Tibial artery (tissue), 4 donors: Measurements from ENCODE around the gene ELF5.

ENCODE experiments used
- DNase-seq, 2 donors: peaks; one replicate each; pipeline ENCODE4 v3.0.0-alpha.2; 2019
- H3K27ac ChIP-seq, 2 donors: fragments of 200-600 bp; sonication (generic) in 1 of 2; 1 replicate in 1 of 2; 2 replicates in 1 of 2; pipeline ENCODE4 v1.5.1; 2018 to 2019; ENCODE audit warnings: mild to moderate bottlenecking in 1 of 2
- H3K27me3 ChIP-seq, 2 donors: fragments of 200-600 bp; sonication (generic) in 1 of 2; one replicate each; pipeline versions ENCODE4 v1.5.1 to v1.6.0; 2016 to 2019
- H3K36me3 ChIP-seq, 3 donors: fragments of 200-600 bp; sonication (generic) in 2 of 3; one replicate each; pipeline ENCODE4 v1.5.1; 2016 to 2019; ENCODE audit warnings: mild to moderate bottlenecking in 2 of 3
- H3K4me1 ChIP-seq, 4 donors: fragments of 200-600 bp; sonication (generic) in 2 of 4; 1 replicate in 3 of 4; 2 replicates in 1 of 4; pipeline ENCODE4 v1.5.1; 2016 to 2019
- H3K4me3 ChIP-seq, 2 donors: fragments of 200-600 bp; sonication (generic) in 1 of 2; 1 replicate in 1 of 2; 2 replicates in 1 of 2; pipeline ENCODE4 v1.5.1; 2018 to 2019; ENCODE audit warnings: mild to moderate bottlenecking in 2 of 2
- H3K9me3 ChIP-seq, 3 donors: fragments of 200-600 bp; sonication (generic) in 1 of 3; one replicate each; pipeline ENCODE4 v1.5.1; 2016 to 2019
- CTCF ChIP-seq, 2 experiments: fragments of 200-600 bp in 1 of 2; fragments of 450-650 bp in 1 of 2; IDR thresholded peaks; one replicate each; pipeline ENCODE4 v1.5.1; 2017 to 2019; ENCODE audit warnings: antibody characterized with exemption in 2 of 2, mild to moderate bottlenecking in 1 of 2, moderate library complexity in 1 of 2
- intact Hi-C: fragments of 100-400 bp; cut with DNase I; formaldehyde crosslinking; loops from one replicate; pipeline ENCODE4 v1.15.0; 2023; ENCODE audit warnings: low total_unique reads

ELF5 gene

GRCh38 chr11:34508524-34508923 lies 5.1 kb downstream of the ELF5 start:
- intact Hi-C loops: no loop called here
- no peak for DNase-seq
- H3K27ac ChIP-seq: no peak overlapping the region
- H3K36me3 ChIP-seq: no peaks in the 10 kb centered on the region
- no peaks in the 10 kb centered on the region for H3K4me1 ChIP-seq
- no peak for TF ChIP-seq CTCF (IDR thresholded peaks at IDR 0.05)
- no peaks in the 10 kb centered on the region for H3K27me3 ChIP-seq
- H3K4me3 ChIP-seq: no peak overlapping the region
- H3K9me3 ChIP-seq: no peaks in the 10 kb centered on the region

GRCh38 chr11:34507610-34508009 lies 6.0 kb downstream of the ELF5 start:
- H3K27me3 ChIP-seq: no peaks in the 10 kb centered on the region
- H3K27ac ChIP-seq: no peak overlapping the region
- TF ChIP-seq CTCF (IDR thresholded peaks at IDR 0.05): no peak
- no peaks in the 10 kb centered on the region for H3K9me3 ChIP-seq
- no peak overlapping the region for H3K4me3 ChIP-seq
- no peak for DNase-seq
- intact Hi-C loops: no loop called here
- H3K4me1 ChIP-seq: no peaks in the 10 kb centered on the region
- H3K36me3 ChIP-seq: no peaks in the 10 kb centered on the region

- no peaks in the 10 kb centered on the region for H3K4me1 ChIP-seq
- TF ChIP-seq CTCF (IDR thresholded peaks at IDR 0.05): no peak
Observed at GRCh38 chr11:34507156-34507555, 6.4 kb downstream of the ELF5 start.

GRCh38 chr11:34505874-34506273 lies 7.7 kb downstream of the ELF5 start:
- TF ChIP-seq CTCF (IDR thresholded peaks at IDR 0.05): no peak
- intact Hi-C loops: no loop called here
- H3K4me3 ChIP-seq: no peak overlapping the region
- H3K27me3 ChIP-seq: no peaks in the 10 kb centered on the region
- H3K9me3 ChIP-seq: no peaks in the 10 kb centered on the region
- no peak overlapping the region for H3K27ac ChIP-seq
- no peak for DNase-seq
- H3K36me3 ChIP-seq: no peaks in the 10 kb centered on the region
- no peaks in the 10 kb centered on the region for H3K4me1 ChIP-seq

More at GRCh38 chr11:34507156-34507555, 6.4 kb downstream of the ELF5 start:
- H3K9me3 ChIP-seq: no peaks in the 10 kb centered on the region
- no peak for DNase-seq
- no peak overlapping the region for H3K27ac ChIP-seq
- H3K27me3 ChIP-seq: no peaks in the 10 kb centered on the region
- intact Hi-C loops: no loop called here
- no peak overlapping the region for H3K4me3 ChIP-seq
- no peaks in the 10 kb centered on the region for H3K36me3 ChIP-seq

GRCh38 chr11:34502949-34503348 lies 10.6 kb downstream of the ELF5 start:
- H3K27me3 ChIP-seq: peaks cover 0 to 8% of the 10 kb centered on the region in 2 donors
- no peaks in the 10 kb centered on the region for H3K9me3 ChIP-seq
- no peak overlapping the region for H3K4me3 ChIP-seq
- no peaks in the 10 kb centered on the region for H3K4me1 ChIP-seq
- no peak for DNase-seq
- no peak overlapping the region for H3K27ac ChIP-seq
- intact Hi-C loops: no loop called here
- H3K36me3 ChIP-seq: no peaks in the 10 kb centered on the region
- TF ChIP-seq CTCF (IDR thresholded peaks at IDR 0.05): no peak

GRCh38 chr11:34501949-34502348 lies 11.6 kb downstream of the ELF5 start:
- no peak for TF ChIP-seq CTCF (IDR thresholded peaks at IDR 0.05)
- Histone ChIP-seq H3K36me3 (no peaks in the 10 kb centered on the region), H3K4me1 (no peaks in the 10 kb centered on the region), H3K4me3 (no peak overlapping the region), H3K27me3 (peaks cover 0 to 8% of the 10 kb centered on the region in 2 donors), H3K27ac (no peak overlapping the region), H3K9me3 (no peaks in the 10 kb centered on the region)
- no peak for DNase-seq
- intact Hi-C loops: no loop called here
